ENCODE data around the gene PGM2L1. TPM values are rescaled to one million over a fixed set of nuclear protein-coding genes. Genes with fewer than 3 reads are reported as not detected.

The PGM2L1 gene
- total and polyA plus RNA-seq, 2 experiments from 2014 or later = 4.7 to 5.6 TPM

- Histone ChIP-seq H3K27me3 (no peaks in the 10 kb centered on the region), H3K4me3 (peak overlapping the region; percentile 81), H3K36me3 (no peaks in the 10 kb centered on the region), H3K4me1 (ENCODE audit: low read depth) (no peaks in the 10 kb centered on the region), H3K27ac (peak overlapping the region; percentile 49), H3K9me3 (ENCODE audit: low read depth) (no peaks in the 10 kb centered on the region)
- DNase-seq (ENCODE audit: low read depth in 1 of 2, low spot score in 1 of 2) = peak; percentile 18 to 36
- TF ChIP-seq CTCF (IDR thresholded peaks at IDR 0.05; ENCODE audit: low read depth, low read length) = no peak
These were observed 561 bp downstream of the PGM2L1 start for GRCh38 chr11:74397501-74398243.

GRCh38 chr11:74392256-74392655 lies 6.0 kb downstream of the PGM2L1 start:
- no peaks in the 10 kb centered on the region for H3K36me3 ChIP-seq
- H3K27me3 ChIP-seq = no peaks in the 10 kb centered on the region
- no peak for TF ChIP-seq CTCF (IDR thresholded peaks at IDR 0.05; ENCODE audit: low read depth, low read length)
- no peak for DNase-seq (ENCODE audit: low read depth in 1 of 2, low spot score in 1 of 2)
- no peaks in the 10 kb centered on the region for H3K4me1 ChIP-seq (ENCODE audit: low read depth)
- no peak overlapping the region for H3K4me3 ChIP-seq
- no peak overlapping the region for H3K27ac ChIP-seq
- no peaks in the 10 kb centered on the region for H3K9me3 ChIP-seq (ENCODE audit: low read depth)

- Histone ChIP-seq H3K4me1 (ENCODE audit: low read depth) (no peaks in the 10 kb centered on the region), H3K4me3 (no peak overlapping the region), H3K9me3 (ENCODE audit: low read depth) (no peaks in the 10 kb centered on the region), H3K27ac (no peak overlapping the region), H3K27me3 (no peaks in the 10 kb centered on the region), H3K36me3 (no peaks in the 10 kb centered on the region)
- no peak for DNase-seq (ENCODE audit: low read depth in 1 of 2, low spot score in 1 of 2)
- TF ChIP-seq CTCF (IDR thresholded peaks at IDR 0.05; ENCODE audit: low read depth, low read length) = no peak
These were observed 7.0 kb downstream of the PGM2L1 start for GRCh38 chr11:74391193-74391592.

GRCh38 chr11:74390697-74391096 lies 7.5 kb downstream of the PGM2L1 start:
- no peak for TF ChIP-seq CTCF (IDR thresholded peaks at IDR 0.05; ENCODE audit: low read depth, low read length)
- Histone ChIP-seq H3K9me3 (ENCODE audit: low read depth) (no peaks in the 10 kb centered on the region), H3K27me3 (no peaks in the 10 kb centered on the region), H3K4me3 (no peak overlapping the region), H3K36me3 (no peaks in the 10 kb centered on the region), H3K27ac (no peak overlapping the region), H3K4me1 (ENCODE audit: low read depth) (no peaks in the 10 kb centered on the region)
- no peak for DNase-seq (ENCODE audit: low read depth in 1 of 2, low spot score in 1 of 2)

- Histone ChIP-seq H3K36me3 (no peaks in the 10 kb centered on the region), H3K27ac (no peak overlapping the region)
- TF ChIP-seq CTCF (IDR thresholded peaks at IDR 0.05; ENCODE audit: low read depth, low read length) = peak; percentile 78
These were observed 9.4 kb downstream of the PGM2L1 start for GRCh38 chr11:74388678-74389327.

More at GRCh38 chr11:74388678-74389327, 9.4 kb downstream of the PGM2L1 start:
- H3K27me3 ChIP-seq = no peaks in the 10 kb centered on the region
- peak; percentile 66 to 77 for DNase-seq (ENCODE audit: low read depth in 1 of 2, low spot score in 1 of 2)
- no peak overlapping the region for H3K4me3 ChIP-seq
- H3K4me1 ChIP-seq (ENCODE audit: low read depth) = no peaks in the 10 kb centered on the region
- no peaks in the 10 kb centered on the region for H3K9me3 ChIP-seq (ENCODE audit: low read depth)
